Measurements from ENCODE around the gene PCDH12.

PCDH12 gene

GRCh38 chr5:141958113-141958512, at the start of gene PCDH12:
PCDH12 (minus strand) TSS chr5:141958202; CDS start chr5:141957851, 351 bp downstream.
- H3K4me3 ChIP-seq (ENCODE audit: low read depth, low read length): no peak within 1 kb of the TSS
- TF ChIP-seq CTCF (conservative IDR thresholded peaks at IDR 0.05; ENCODE audit: low read depth, low read length): no peak
- DNase-seq (ENCODE audit: low read depth): peak; percentile 25

DNA sequence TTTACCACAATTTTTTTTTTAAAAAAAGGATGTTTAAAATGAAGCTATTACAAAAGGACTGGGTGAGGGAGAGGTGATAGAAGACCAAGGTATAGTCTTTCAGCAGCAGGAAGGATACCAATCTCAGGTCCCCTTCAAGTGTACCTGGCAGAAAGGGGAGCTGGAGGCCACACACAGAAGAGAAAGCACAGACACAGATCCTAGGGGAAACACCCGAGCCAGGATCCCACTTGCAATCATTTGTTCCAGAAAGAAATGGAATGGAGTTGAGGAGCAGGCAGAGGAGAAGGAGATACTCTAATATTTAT, 49.2 kb upstream of the PCDH12 start:
- no peak for DNase-seq (ENCODE audit: low read depth)
- no peak overlapping the region for H3K4me3 ChIP-seq (ENCODE audit: low read depth, low read length)
- TF ChIP-seq CTCF (conservative IDR thresholded peaks at IDR 0.05; ENCODE audit: low read depth, low read length): no peak

DNA sequence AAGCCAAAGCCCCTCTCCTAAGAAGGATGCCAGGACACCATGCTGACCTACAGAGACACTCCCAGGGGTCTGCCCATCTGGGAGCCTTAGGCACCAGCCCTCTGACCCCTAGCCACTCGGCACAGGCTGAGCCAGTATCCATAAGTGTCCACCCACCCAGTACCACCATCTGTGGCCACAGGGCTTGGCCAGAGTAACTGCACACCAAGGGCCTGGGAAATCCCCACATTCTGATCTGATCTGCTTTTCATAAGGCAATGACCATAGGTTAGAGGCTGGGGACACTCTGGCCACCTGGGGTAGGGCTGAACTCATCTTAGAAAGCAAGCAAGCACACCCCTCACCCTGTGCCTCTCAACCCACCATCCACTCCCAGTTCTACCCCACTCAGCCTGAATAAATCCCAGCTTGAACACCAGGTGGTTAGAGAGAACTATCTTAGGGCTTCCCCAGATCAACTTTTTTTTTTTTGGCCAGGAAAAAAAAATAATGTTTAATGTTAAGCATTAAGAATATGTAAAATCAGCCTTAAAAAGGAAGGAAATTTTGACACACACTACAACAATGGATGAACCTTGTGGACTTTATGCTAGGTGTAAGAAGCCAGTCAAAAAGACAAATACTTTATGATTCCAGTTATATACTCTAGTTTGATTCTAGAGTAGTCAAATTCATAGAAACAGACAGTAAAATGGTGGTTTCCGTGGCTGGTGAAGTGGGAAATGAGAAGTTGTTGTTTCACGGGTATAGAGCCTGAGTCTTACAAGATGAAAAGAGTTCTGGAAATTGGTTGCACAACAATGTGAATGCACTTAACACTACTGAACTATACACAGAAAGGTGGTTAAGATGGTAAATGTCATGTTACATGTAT, 48.6 kb upstream of the PCDH12 start:
- no peak overlapping the region for H3K4me3 ChIP-seq (ENCODE audit: low read depth, low read length)
- no peak for TF ChIP-seq CTCF (conservative IDR thresholded peaks at IDR 0.05; ENCODE audit: low read depth, low read length)
- peak; percentile 17 for DNase-seq (ENCODE audit: low read depth)

GRCh38 chr5:142003266-142003800, 45.3 kb upstream of the PCDH12 start:
- no peak for DNase-seq (ENCODE audit: low read depth)
- no peak overlapping the region for H3K4me3 ChIP-seq (ENCODE audit: low read depth, low read length)
- TF ChIP-seq CTCF (conservative IDR thresholded peaks at IDR 0.05; ENCODE audit: low read depth, low read length): no peak

DNA sequence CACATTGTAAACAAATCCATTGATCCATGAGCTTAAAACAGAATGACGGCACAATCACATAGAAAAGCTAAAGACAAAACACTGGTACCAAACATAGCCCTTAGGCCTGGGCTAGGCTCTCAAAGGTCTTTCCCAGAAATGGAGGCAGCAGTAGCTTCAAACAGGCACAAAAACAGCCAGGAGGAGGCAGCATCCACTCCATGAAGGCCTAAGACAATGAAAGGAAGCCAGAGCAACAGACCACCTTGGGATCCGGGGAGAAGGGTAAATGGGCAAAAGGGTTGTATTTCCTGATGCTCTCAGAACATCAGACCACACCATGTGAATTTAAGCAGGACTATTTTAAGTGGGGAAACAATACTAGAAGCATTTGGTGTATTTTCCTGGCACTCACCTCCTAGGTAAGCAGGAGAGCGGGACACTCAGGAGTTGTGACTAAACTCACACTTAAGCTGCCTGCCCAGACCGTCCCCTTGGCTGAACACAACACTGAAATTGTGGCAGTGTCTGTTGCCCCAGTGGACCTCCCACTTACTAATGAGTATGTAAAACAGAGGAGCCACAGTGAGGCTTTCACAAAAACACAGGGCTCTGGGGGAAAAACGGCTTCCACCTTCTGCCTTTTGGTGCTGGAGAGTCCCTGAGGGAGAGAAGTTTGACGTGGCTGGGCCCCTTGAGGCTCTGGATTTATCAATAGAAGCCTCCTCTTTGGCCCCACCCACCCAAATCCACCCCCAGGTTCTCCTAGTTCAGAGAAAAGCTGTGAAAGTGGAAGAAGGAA, 42.9 kb upstream of the PCDH12 start:
- peak; percentile 63 for TF ChIP-seq CTCF (conservative IDR thresholded peaks at IDR 0.05; ENCODE audit: low read depth, low read length)
- no peak overlapping the region for H3K4me3 ChIP-seq (ENCODE audit: low read depth, low read length)
- DNase-seq (ENCODE audit: low read depth): peak; percentile 41

DNA sequence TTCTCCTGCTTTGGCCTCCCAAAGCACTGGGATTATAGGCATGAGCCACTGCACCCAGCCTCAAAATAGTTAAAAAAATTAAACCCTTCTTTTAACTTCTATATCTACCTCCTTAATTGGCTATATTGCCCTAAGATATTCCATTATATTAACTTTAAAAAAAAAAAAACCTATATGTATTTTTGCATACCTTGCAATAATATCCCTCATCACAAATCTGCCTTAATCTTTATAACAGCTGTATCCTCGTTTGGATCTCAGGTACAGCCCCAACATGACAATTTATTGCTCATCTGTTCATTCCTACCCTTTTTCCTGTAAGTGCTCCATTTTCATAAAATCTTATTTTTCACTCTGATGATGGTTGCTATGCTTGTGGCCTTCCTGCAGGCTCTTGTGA, 42.2 kb upstream of the PCDH12 start:
- DNase-seq (ENCODE audit: low read depth): no peak
- no peak for TF ChIP-seq CTCF (conservative IDR thresholded peaks at IDR 0.05; ENCODE audit: low read depth, low read length)
- H3K4me3 ChIP-seq (ENCODE audit: low read depth, low read length): no peak overlapping the region

All from choroid plexus epithelial cell (primary cell).